Measurements from ENCODE around the gene SMARCE1.
"Not testable (repeated sequence)": the region's sequence is repeated elsewhere in the genome, so short reads cannot be mapped to it uniquely, and the experiment has no call there.

Gene SMARCE1

GRCh38 chr17:40610359-40610758, 37.3 kb downstream of the SMARCE1 start:
- DNase-seq = no peak

GRCh38 chr17:40608061-40608581, 39.5 kb downstream of the SMARCE1 start:
- no peak for DNase-seq

GRCh38 chr17:40607641-40608040, 40.0 kb downstream of the SMARCE1 start:
- DNase-seq = no peak

- no peak for DNase-seq
These were observed 40.9 kb downstream of the SMARCE1 start for GRCh38 chr17:40606548-40607353.

- DNase-seq = no peak
These were observed 42.3 kb downstream of the SMARCE1 start for GRCh38 chr17:40605306-40605705.

- no peak for DNase-seq
These were observed 43.1 kb downstream of the SMARCE1 start for GRCh38 chr17:40604327-40605080.

GRCh38 chr17:40602445-40603443, 44.9 kb downstream of the SMARCE1 start:
- DNase-seq = no peak

GRCh38 chr17:40600486-40601046, 47.1 kb downstream of the SMARCE1 start:
- DNase-seq = no peak

- DNase-seq = no peak
These were observed 48.2 kb downstream of the SMARCE1 start for GRCh38 chr17:40599468-40599763.

GRCh38 chr17:40598619-40599467, 48.8 kb downstream of the SMARCE1 start:
- peak; percentile 56 to 76 (median 62) for DNase-seq

- no peak for DNase-seq
These were observed 49.4 kb downstream of the SMARCE1 start for GRCh38 chr17:40598301-40598618.

- no peak for DNase-seq
These were observed 49.9 kb downstream of the SMARCE1 start for GRCh38 chr17:40597556-40598300.

- no peak for DNase-seq
These were observed 50.5 kb downstream of the SMARCE1 start for GRCh38 chr17:40597156-40597555.

GRCh38 chr17:40596261-40596919, 51.2 kb downstream of the SMARCE1 start:
- DNase-seq = peak in 2 of 4 experiments; percentile 26 to 28

GRCh38 chr17:40590742-40591141, 56.9 kb downstream of the SMARCE1 start:
- DNase-seq = no peak

GRCh38 chr17:40588552-40588951, 59.1 kb downstream of the SMARCE1 start:
- DNase-seq = no peak

- DNase-seq = not testable (repeated sequence)
These were observed 61.4 kb downstream of the SMARCE1 start for GRCh38 chr17:40586264-40586663.

- DNase-seq = not testable (repeated sequence)
These were observed 62.7 kb downstream of the SMARCE1 start for GRCh38 chr17:40584950-40585349.

GRCh38 chr17:40582328-40582901, 65.2 kb downstream of the SMARCE1 start:
- DNase-seq = peak in 3 of 4 experiments; percentile 26 to 34 (median 31)

GRCh38 chr17:40580140-40580539, 67.5 kb downstream of the SMARCE1 start:
- no peak for DNase-seq
